IgD-negative memory B cell (primary cell): ENCODE measurements around the gene RAD23B. TPM values are rescaled to one million over a fixed set of nuclear protein-coding genes. Genes with fewer than 3 reads are reported as not detected.

Experiments
- H3K27ac Mint-ChIP-seq, 3 donors: one replicate each; pipeline ENCODE4 v1.8.0; 2020 to 2022; ENCODE audit warnings: mild to moderate bottlenecking in 3 of 3, mixed read lengths in 3 of 3, moderate library complexity in 1 of 3
- H3K27me3 Mint-ChIP-seq: one replicate; pipeline ENCODE4 v1.8.0; 2021; ENCODE audit warnings: mixed read lengths
- H3K36me3 Mint-ChIP-seq: one replicate; pipeline ENCODE4 v1.8.0; 2020; ENCODE audit warnings: mild to moderate bottlenecking, mixed read lengths
- H3K4me1 Mint-ChIP-seq, 3 donors: one replicate each; pipeline ENCODE4 v1.8.0; 2020 to 2022; ENCODE audit warnings: mixed read lengths in 3 of 3, mild to moderate bottlenecking in 1 of 3
- H3K4me3 Mint-ChIP-seq, 4 donors: one replicate each; pipeline ENCODE4 v1.8.0; 2020 to 2022; ENCODE audit warnings: mild to moderate bottlenecking in 4 of 4, mixed read lengths in 4 of 4, moderate library complexity in 3 of 4
- H3K9me3 Mint-ChIP-seq, 3 donors: one replicate each; pipeline ENCODE4 v1.8.0; 2020 to 2021; ENCODE audit warnings: mixed read lengths in 3 of 3, mild to moderate bottlenecking in 1 of 3
- polyA plus RNA-seq: library from polyadenylated mRNA; unstranded; fragments of 300-500 nt; fragmentation: Illumina TruSeq; gene quantifications from one replicate; pipeline ENCODE4 v1.2.3, GENCODE V29; 2021

Gene RAD23B
- polyA plus RNA-seq, result 17.6 TPM

GRCh38 chr9:107282759-107283622 is at the start of gene RAD23B:
Gene RAD23B, plus strand, starts transcription at chr9:107283279. Its CDS starts 351 bp downstream, at chr9:107283630.
- Mint-ChIP-seq H3K27me3 (no peaks in the 10 kb centered on the region), H3K27ac (peak within 1 kb of the TSS; percentile 91 to 97 (median 94)), H3K36me3 (peaks cover 3% of the 10 kb centered on the region), H3K9me3 (no peaks in the 10 kb centered on the region), H3K4me1 (peaks cover 39 to 46% (median 40%) of the 10 kb centered on the region in 3 donors), H3K4me3 (peak within 1 kb of the TSS; percentile 96 to 98 (median 98))

- H3K27ac Mint-ChIP-seq, result no peak overlapping the region
- H3K4me3 Mint-ChIP-seq, result no peak overlapping the region
- H3K36me3 Mint-ChIP-seq, result no peaks in the 10 kb centered on the region
- H3K27me3 Mint-ChIP-seq, result peaks cover 7% of the 10 kb centered on the region
- H3K9me3 Mint-ChIP-seq, result no peaks in the 10 kb centered on the region
- peaks cover 0 to under 1% (median 0%) of the 10 kb centered on the region in 3 donors for H3K4me1 Mint-ChIP-seq
Measured at GRCh38 chr9:107235765-107236442, 47.2 kb upstream of the RAD23B start.

- no peak overlapping the region for H3K27ac Mint-ChIP-seq
- H3K4me3 Mint-ChIP-seq, result no peak overlapping the region
- H3K36me3 Mint-ChIP-seq, result no peaks in the 10 kb centered on the region
- H3K9me3 Mint-ChIP-seq, result no peaks in the 10 kb centered on the region
- H3K4me1 Mint-ChIP-seq, result peaks cover 4 to 5% (median 5%) of the 10 kb centered on the region in 3 donors
- peaks cover 4% of the 10 kb centered on the region for H3K27me3 Mint-ChIP-seq
Measured at GRCh38 chr9:107237873-107238272, 45.2 kb upstream of the RAD23B start.

GRCh38 chr9:107239474-107239873 is 43.6 kb upstream of the RAD23B start:
- H3K4me3 Mint-ChIP-seq, result no peak overlapping the region
- no peaks in the 10 kb centered on the region for H3K36me3 Mint-ChIP-seq
- peaks cover 4% of the 10 kb centered on the region for H3K27me3 Mint-ChIP-seq
- no peak overlapping the region for H3K27ac Mint-ChIP-seq
- H3K9me3 Mint-ChIP-seq, result no peaks in the 10 kb centered on the region
- peaks cover 4 to 5% (median 5%) of the 10 kb centered on the region in 3 donors for H3K4me1 Mint-ChIP-seq

GRCh38 chr9:107240260-107240659 is 42.8 kb upstream of the RAD23B start:
- H3K4me1 Mint-ChIP-seq, result peaks cover 4 to 5% (median 5%) of the 10 kb centered on the region in 3 donors
- H3K36me3 Mint-ChIP-seq, result no peaks in the 10 kb centered on the region
- no peak overlapping the region for H3K4me3 Mint-ChIP-seq
- H3K9me3 Mint-ChIP-seq, result no peaks in the 10 kb centered on the region
- no peak overlapping the region for H3K27ac Mint-ChIP-seq
- peaks cover 4% of the 10 kb centered on the region for H3K27me3 Mint-ChIP-seq

GRCh38 chr9:107242073-107243030 is 40.7 kb upstream of the RAD23B start:
- Mint-ChIP-seq H3K9me3 (no peaks in the 10 kb centered on the region), H3K4me3 (no peak overlapping the region), H3K36me3 (no peaks in the 10 kb centered on the region), H3K4me1 (peaks cover 4 to 5% (median 5%) of the 10 kb centered on the region in 3 donors), H3K27me3 (peaks cover 4% of the 10 kb centered on the region), H3K27ac (no peak overlapping the region)

GRCh38 chr9:107243742-107244141 is 39.3 kb upstream of the RAD23B start:
- Mint-ChIP-seq H3K36me3 (peaks cover 2% of the 10 kb centered on the region), H3K4me1 (peaks cover 4 to 5% (median 5%) of the 10 kb centered on the region in 3 donors), H3K27me3 (peaks cover 2% of the 10 kb centered on the region), H3K9me3 (no peaks in the 10 kb centered on the region), H3K27ac (no peak overlapping the region), H3K4me3 (no peak overlapping the region)

GRCh38 chr9:107246259-107247254 is 36.5 kb upstream of the RAD23B start:
- Mint-ChIP-seq H3K36me3 (peaks cover 2% of the 10 kb centered on the region), H3K4me1 (peaks cover 0 to 5% (median 3%) of the 10 kb centered on the region in 3 donors), H3K9me3 (no peaks in the 10 kb centered on the region), H3K27me3 (peaks cover 9% of the 10 kb centered on the region), H3K27ac (no peak overlapping the region), H3K4me3 (no peak overlapping the region)

GRCh38 chr9:107248714-107249113 is 34.4 kb upstream of the RAD23B start:
- Mint-ChIP-seq H3K36me3 (peaks cover 2% of the 10 kb centered on the region), H3K4me3 (no peak overlapping the region), H3K27ac (no peak overlapping the region), H3K9me3 (no peaks in the 10 kb centered on the region), H3K4me1 (no peaks in the 10 kb centered on the region), H3K27me3 (peaks cover 22% of the 10 kb centered on the region)

GRCh38 chr9:107249131-107249533 is 33.9 kb upstream of the RAD23B start:
- H3K27me3 Mint-ChIP-seq, result peaks cover 22% of the 10 kb centered on the region
- no peak overlapping the region for H3K4me3 Mint-ChIP-seq
- no peak overlapping the region for H3K27ac Mint-ChIP-seq
- no peaks in the 10 kb centered on the region for H3K9me3 Mint-ChIP-seq
- no peaks in the 10 kb centered on the region for H3K4me1 Mint-ChIP-seq
- H3K36me3 Mint-ChIP-seq, result peaks cover 2% of the 10 kb centered on the region

- Mint-ChIP-seq H3K4me3 (no peak overlapping the region), H3K27me3 (peaks cover 22% of the 10 kb centered on the region), H3K4me1 (no peaks in the 10 kb centered on the region), H3K9me3 (no peaks in the 10 kb centered on the region), H3K36me3 (peaks cover 2% of the 10 kb centered on the region), H3K27ac (no peak overlapping the region)
Measured at GRCh38 chr9:107249665-107250285, 33.3 kb upstream of the RAD23B start.

GRCh38 chr9:107251756-107252322 is 31.2 kb upstream of the RAD23B start:
- Mint-ChIP-seq H3K36me3 (peaks cover 2% of the 10 kb centered on the region), H3K9me3 (no peaks in the 10 kb centered on the region), H3K27ac (no peak overlapping the region), H3K4me3 (no peak overlapping the region), H3K4me1 (no peaks in the 10 kb centered on the region), H3K27me3 (peaks cover 22% of the 10 kb centered on the region)

- Mint-ChIP-seq H3K9me3 (peaks cover 0 to 2% (median 0%) of the 10 kb centered on the region in 3 donors), H3K4me3 (no peak overlapping the region), H3K4me1 (peaks cover 12 to 20% (median 20%) of the 10 kb centered on the region in 3 donors), H3K36me3 (no peaks in the 10 kb centered on the region), H3K27me3 (peaks cover 13% of the 10 kb centered on the region), H3K27ac (no peak overlapping the region)
Measured at GRCh38 chr9:107258919-107259318, 24.2 kb upstream of the RAD23B start.
